HG03342 (cell line): Measurements from ENCODE around the gene STXBP1.

Experiments used
- ATAC-seq: cut with Tn5 transposase; IDR thresholded peaks from one replicate; pipeline ENCODE4 v1.9.1; 2021; ENCODE audit warnings: mild to moderate bottlenecking, moderate library complexity; ENCODE audit not compliant: unreplicated experiment

STXBP1 gene

GRCh38 chr9:127731938-127732337, 119.9 kb downstream of the STXBP1 start:
- no peak for ATAC-seq

GRCh38 chr9:127732444-127732843, 120.4 kb downstream of the STXBP1 start:
- ATAC-seq = no peak

GRCh38 chr9:127733614-127734013, 121.5 kb downstream of the STXBP1 start:
- no peak for ATAC-seq

DNA sequence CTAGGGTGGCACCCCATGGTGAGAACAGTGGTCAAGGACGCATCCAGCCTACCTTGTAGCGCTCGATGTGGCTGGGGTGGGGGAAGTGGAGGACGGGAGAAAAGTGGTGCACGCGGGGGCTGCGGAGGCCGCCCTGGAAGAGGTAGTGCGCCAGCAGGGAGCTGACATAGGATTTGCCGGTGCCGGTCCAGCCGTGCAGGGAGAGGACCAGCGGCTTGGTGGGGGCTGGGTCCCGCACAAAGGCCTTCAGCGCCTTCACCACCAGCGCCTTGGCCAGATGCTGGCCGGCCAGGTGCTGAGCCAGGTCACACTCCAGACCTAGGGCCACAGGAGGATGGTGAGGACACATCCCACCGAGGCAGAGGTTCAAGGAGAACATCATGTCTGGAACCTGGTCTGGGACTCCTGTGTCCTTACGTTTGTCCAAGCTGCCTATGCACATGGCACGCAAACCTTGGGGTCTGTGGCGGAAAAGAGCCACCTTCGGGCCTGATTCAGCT, 122.2 kb downstream of the STXBP1 start:
- no peak for ATAC-seq

DNA sequence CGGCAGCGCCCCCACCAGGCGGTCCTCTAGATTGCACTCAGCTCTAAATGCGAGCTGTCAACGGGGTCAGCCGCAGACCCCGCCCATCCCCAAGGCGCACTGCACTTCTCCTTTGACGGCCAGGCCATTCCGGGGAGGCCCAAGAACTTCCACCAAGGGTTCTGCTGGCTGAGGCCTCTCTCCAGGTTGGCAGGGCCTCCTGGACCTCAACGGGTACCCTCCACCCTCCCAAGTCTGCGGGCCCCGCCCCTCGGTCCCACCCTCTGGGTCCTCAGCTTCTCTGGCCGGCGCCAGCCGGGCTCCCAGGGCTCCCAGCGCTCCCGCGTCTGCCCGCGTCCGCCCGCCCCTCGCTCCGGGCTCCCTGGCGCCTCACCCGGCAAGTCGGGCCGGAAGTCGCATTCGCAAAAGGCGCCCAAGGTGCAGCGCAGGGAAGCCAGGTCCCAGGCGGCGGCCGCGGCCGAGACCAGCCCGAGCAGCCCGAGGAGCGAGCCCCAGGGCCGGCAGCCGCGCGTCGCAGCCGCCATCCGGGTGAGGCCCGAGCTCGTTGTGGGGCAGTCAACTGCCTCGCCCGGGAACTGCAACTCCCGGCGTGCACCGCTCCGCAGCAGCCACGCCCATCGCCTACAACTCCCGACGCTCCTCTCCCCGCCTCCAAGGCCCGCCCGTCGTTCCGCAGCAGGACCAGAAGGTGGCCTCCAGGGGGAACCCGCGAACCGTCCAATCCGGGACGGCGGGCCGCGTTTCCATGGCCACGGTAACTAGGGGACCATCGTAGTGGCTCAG, 122.9 kb downstream of the STXBP1 start, which contains the start of gene TOR2A:
TSS of gene TOR2A (minus strand) at position 548 of the 783 bp plus-strand sequence. CDS start at position 524, 24 bp downstream.
- ATAC-seq = peak; percentile 87

DNA sequence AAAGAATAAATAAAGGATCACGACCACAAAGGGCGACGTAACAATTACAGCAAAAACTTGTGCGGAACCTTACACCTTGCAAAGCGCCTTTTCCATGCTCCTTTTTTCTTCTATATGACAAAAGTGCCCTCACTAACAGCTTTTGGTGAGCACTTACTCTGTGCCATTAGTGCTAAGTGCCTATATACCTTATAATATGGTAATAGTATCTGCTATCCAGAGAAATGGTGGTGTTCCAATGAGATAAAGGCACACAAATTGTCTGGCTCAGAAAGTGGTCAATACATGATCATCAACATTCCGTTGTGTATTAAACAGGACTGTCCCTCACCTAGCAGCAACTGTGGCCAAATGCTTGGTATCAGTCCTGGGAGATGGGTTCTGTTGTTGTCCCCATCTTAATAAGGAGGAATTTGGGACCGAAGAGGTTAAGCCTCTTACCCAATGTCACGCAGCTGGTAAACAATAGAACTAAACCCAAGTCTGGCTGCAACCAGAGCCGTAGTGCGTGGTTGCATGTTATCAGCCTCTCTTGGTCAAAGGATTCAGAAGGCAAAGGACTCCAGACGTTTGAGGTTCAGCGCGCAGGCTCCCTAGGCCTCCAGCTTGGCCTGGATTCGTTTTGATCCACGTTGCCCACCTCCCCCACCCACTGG, 123.6 kb downstream of the STXBP1 start:
- no peak for ATAC-seq

- no peak for ATAC-seq
Observed at GRCh38 chr9:127738666-127739065, 126.6 kb downstream of the STXBP1 start.

DNA sequence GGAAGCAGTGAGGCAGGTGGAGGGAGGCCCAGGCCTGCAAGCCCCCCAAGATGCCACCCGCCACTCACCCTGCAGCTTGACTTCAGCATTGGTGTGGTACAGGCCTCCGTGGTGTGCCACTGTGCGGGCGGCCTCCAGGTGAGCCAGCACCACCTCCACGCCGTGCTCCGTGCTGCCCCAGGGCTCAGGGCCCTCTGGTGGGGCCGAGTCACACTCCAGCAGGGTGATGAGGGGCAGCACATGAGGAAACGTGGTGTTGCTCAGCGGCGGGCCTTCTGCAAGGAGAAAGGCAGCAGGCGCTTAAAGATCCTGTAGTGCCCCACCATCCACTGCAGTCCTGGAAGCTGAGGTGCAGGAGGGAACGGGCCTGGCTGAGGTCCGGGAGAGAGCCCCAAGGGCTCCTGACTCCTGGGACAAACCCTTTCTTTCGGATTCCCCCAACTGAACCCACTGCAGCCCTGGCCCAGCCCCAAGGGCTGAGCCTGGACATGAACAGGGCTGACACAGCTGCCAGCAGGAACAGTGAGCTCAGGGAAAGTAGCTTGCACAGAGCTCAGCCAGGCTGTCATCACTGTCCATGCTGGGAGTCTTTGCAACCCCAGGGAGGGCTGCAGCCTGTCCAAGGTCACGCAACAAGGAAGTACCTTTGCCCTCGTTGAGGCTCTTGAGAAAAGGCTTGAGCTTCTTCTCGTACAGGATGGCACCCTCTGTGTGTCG, 127.7 kb downstream of the STXBP1 start:
- ATAC-seq = no peak

DNA sequence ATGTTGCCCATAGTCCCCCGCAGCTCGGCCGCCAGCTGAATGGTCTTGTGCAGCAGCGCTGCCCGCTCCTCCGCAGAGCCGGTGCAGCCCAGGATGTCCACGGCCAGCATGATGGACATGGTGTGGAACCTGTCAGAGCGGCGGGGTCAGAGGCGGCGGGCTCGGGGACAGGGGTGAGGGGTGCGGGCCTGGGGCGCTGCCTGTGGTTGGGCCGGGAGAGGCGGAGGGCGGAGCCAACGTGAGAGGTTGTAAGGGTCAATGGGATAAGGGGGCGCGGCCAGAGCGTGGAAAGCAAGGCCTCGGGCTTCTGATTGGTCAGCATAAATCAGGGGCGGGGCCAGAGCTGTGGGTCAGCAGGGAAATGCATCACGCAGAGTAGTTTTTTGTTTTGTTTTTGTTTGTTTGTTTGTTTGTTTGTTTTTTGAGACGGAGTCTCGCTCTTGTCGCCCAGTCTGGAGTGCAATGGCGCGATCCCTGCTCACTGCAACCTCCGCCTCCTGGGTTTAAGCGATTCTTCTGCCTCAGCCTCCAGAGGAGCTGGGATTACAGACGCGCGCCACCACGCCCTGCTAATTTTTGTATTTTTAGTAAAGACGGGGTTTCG, 129.9 kb downstream of the STXBP1 start:
- no peak for ATAC-seq
